ACHN (cell line): ENCODE results near the gene LTBP2.

ENCODE experiments used
- DNase-seq: peaks from one replicate; pipeline ENCODE4 v3.0.0-alpha.2; 2015
- in situ Hi-C: cut with HindIII; loops from 2 replicates; pipeline ENCODE4 v1.10.0; 2017; ENCODE audit warnings: low sequenced_read_pairs, low pct_ligation_motif_present, low pct_unique_long_range_greater_than_20kb

The LTBP2 gene

GRCh38 chr14:74488786-74489397, 123.1 kb downstream of the LTBP2 start:
- peak; percentile 44 for DNase-seq
- in situ Hi-C loops: no loop called here

GRCh38 chr14:74486164-74486563, 125.9 kb downstream of the LTBP2 start:
- in situ Hi-C loops: no loop called here
- DNase-seq: no peak

- DNase-seq: no peak
- in situ Hi-C loops: no loop called here
Observed at GRCh38 chr14:74483321-74483720, 128.7 kb downstream of the LTBP2 start.

DNA sequence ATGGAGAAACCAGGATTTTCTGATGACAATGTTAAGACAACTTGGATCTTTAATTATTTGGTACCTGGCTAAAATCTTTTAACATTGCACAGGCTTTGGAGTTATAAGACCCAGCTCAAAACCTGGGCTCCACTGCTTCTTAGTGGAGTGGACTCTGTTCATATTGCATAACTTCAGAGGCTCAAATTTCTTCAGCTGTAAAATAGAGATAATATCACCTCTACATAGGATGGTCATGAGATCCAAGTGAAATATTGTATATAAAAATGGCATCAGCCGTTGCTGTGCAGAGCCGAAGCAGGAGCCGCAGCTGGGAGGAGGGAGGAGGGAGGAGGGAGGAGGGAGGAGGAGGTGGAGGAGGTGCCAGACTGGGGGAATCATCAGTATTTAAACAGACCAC, 129.5 kb downstream of the LTBP2 start:
- DNase-seq: no peak
- in situ Hi-C loops: no loop called here

GRCh38 chr14:74480046-74480445, 132.0 kb downstream of the LTBP2 start:
- in situ Hi-C loops: no loop called here
- DNase-seq: no peak

DNA sequence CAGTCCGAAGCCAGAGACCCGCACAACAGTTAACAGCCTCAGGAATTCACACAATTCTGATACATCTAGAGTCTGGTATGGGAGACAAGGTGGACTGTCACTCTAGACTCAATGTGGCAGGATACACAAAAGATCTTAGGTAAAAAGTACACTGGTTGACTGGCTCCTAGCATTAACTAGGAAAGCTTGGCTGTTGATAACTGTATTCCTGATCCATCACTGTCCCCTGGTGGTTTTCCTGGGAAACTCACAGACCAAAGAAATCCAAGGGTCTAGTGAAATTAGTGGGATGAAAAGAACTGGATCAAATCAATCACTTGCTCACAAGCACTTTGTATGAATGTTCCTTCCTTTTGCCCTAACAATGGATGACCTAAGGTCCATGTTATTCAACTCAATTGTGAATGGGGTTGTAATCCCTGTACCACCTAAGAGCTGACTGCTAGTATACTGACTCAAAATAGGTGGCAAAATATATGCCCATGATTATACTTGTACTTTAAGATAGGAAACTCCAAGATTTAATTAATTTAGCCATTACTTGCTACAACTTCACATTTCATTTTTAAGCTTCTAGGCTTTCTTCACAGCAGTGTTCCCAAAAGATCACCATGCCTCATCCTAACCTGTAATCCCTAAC, 132.9 kb downstream of the LTBP2 start:
- in situ Hi-C loops: no loop called here
- peak; percentile 39 for DNase-seq

DNA sequence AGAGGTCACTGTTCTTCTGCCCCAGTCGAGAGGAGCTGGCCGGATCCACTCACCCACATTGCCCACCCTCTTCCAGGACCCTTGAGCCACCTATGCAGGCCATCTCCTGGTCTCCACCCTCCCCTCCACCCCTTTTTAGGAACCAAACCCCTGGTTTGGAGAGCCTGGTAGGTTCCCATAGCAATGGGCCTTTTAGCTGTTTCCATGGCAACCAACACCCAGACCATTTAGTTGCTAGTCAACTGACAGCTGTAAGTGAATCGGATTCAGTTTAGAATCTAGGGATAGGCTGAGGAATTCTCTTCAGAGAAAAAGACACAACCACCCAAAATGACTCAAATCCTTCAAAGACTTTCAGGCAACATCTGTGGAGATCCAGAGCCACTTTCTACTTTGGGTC, 135.4 kb downstream of the LTBP2 start:
- no peak for DNase-seq
- in situ Hi-C loops: no loop called here

- in situ Hi-C loops: no loop called here
- DNase-seq: no peak
Observed at GRCh38 chr14:74476107-74476506, 135.9 kb downstream of the LTBP2 start.

DNA sequence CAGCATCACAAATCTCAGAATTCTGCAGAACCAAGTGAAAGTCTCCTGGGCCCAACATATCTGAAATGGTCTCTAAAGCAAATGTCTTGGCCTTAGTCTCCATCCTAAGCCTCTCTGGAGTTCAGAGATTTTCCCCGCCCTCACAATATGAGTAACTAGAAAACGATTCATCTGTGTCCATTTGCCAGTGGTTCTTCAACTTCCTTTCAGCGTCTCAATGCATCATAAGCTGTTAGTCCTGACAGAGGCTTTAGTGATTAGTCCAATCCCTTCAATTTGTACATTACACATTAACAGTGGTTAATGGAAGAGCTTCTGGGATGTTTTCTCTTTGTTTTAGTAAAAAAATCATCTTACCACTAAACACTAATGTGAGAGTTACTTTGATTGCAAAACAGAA, 136.4 kb downstream of the LTBP2 start:
- DNase-seq: peak; percentile 49
- in situ Hi-C loops: no loop called here

- no peak for DNase-seq
- in situ Hi-C loops: no loop called here
Observed at GRCh38 chr14:74474376-74474775, 137.7 kb downstream of the LTBP2 start.

GRCh38 chr14:74472601-74473000, 139.4 kb downstream of the LTBP2 start:
- DNase-seq: no peak
- in situ Hi-C loops: no loop called here

DNA sequence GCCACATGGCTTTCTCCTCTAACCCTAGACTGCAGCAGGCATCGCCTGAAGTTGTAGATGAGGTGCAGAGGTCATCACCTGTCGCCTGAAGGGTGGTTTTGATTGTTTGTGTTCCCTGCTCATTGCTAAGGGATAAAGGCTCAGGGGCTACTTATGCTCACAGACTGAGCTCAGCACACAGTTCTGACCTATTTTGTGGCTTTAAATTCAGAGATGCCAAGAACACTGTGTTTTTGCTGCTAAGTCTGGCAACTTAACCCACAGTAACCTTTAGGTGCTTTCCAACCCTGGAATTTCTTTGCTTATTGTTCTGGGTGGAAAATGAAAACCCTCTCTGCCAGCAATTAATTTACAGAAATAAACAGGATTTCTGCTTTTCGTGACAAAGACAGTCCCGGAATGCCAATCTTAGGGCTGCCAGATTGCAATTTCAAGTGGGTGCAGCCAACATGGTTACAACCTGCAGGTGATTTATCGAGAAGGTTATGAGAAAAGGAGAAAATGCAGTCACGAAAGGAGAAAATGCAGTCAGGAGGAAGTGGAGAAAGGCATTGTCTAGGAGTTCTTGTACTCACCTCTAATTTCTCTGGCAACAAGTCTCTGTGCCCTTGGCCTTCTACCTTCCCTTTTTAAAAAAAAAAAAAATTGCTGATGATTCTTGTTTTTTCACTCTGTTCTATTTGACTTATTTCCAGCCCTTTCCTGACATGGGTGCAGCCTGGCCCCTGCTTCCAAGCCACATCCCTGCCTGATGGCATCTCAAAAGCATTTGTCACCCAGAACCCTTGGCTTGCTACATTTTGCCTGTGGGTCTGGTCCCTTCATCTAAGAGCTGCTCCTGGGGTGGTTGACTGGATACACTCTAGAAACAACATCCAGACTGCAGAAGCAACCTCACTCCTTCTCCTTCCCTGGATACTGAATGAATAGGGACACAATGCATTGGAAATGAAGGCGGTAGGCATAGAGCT, 142.2 kb downstream of the LTBP2 start:
- in situ Hi-C loops: no loop called here
- no peak for DNase-seq

- in situ Hi-C loops: no loop called here
- DNase-seq: no peak
Observed at GRCh38 chr14:74468513-74468912, 143.5 kb downstream of the LTBP2 start.

DNA sequence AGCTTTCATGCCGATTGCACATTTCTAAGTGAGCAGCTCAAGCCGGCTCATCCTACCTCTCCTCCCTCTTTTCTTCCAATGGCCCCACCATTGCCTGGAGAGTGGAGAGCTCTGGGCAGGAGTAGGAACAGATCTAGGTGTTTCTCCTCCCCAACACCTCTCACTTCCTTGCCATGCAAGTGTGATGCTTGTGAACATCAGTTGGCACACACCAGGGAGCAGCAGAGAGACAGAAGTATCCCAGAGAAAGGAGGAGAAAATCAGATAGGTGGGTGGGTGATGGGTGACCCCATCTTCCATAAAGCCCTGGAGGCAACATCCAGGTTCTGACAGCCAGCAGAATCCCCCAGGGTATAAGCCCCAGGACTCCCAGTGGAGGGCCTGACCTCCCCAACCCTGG, 146.7 kb downstream of the LTBP2 start:
- in situ Hi-C loops: no loop called here
- DNase-seq: no peak

- no peak for DNase-seq
- in situ Hi-C loops: no loop called here
Observed at GRCh38 chr14:74464785-74465184, 147.3 kb downstream of the LTBP2 start.

- no peak for DNase-seq
- in situ Hi-C loops: no loop called here
Observed at GRCh38 chr14:74463697-74464096, 148.3 kb downstream of the LTBP2 start.

GRCh38 chr14:74462993-74463392, 149.0 kb downstream of the LTBP2 start:
- in situ Hi-C loops: no loop called here
- no peak for DNase-seq

GRCh38 chr14:74459976-74460375, 152.1 kb downstream of the LTBP2 start:
- DNase-seq: no peak
- in situ Hi-C loops: no loop called here

- peak; percentile 57 for DNase-seq
Observed at GRCh38 chr14:74459289-74459946, 152.6 kb downstream of the LTBP2 start.

More at GRCh38 chr14:74459289-74459946, 152.6 kb downstream of the LTBP2 start:
- in situ Hi-C loops: no loop called here
